Activated T-cell treated with anti-CD3 and anti-CD28 coated beads, Interleukin-2, amount 50 U/mL, for 48 hours (primary cell): ENCODE results near the gene MYMX.
"Not testable (repeated sequence)": the region's sequence is repeated elsewhere in the genome, so short reads cannot be mapped to it uniquely, and the experiment has no call there.

Source experiments
- DNase-seq, 2 experiments: peaks; one replicate each; pipeline ENCODE4 v3.0.0-alpha.2; 2020

Gene MYMX

GRCh38 chr6:44221291-44221960 is 4.7 kb downstream of the MYMX start:
- peak; percentile 84 to 86 for DNase-seq

GRCh38 chr6:44221961-44222335 is 5.2 kb downstream of the MYMX start:
- DNase-seq, result no peak

- DNase-seq, result no peak
Measured at GRCh38 chr6:44222486-44223318, 6.0 kb downstream of the MYMX start.

GRCh38 chr6:44223319-44224028 is 6.7 kb downstream of the MYMX start, which contains the start of gene SLC29A1:
SLC29A1 (plus strand) TSS chr6:44223595; CDS start chr6:44227314, 3,719 bp downstream.
- DNase-seq, result peak; percentile 88 to 92

- DNase-seq, result peak; percentile 48 to 49
Measured at GRCh38 chr6:44224029-44224964, 7.6 kb downstream of the MYMX start.

- no peak for DNase-seq
Measured at GRCh38 chr6:44224965-44225305, 8.2 kb downstream of the MYMX start.

GRCh38 chr6:44225579-44226325 is 9.0 kb downstream of the MYMX start:
- DNase-seq, result no peak

GRCh38 chr6:44226368-44227147 is 9.8 kb downstream of the MYMX start:
- no peak for DNase-seq

- DNase-seq, result peak in 1 of 2 experiments; percentile 13
Measured at GRCh38 chr6:44227148-44227793, 10.5 kb downstream of the MYMX start.

GRCh38 chr6:44228031-44228430 is 11.3 kb downstream of the MYMX start:
- no peak for DNase-seq

GRCh38 chr6:44228433-44228832 is 11.7 kb downstream of the MYMX start:
- DNase-seq, result peak in 1 of 2 experiments; percentile 16

GRCh38 chr6:44228836-44229235 is 12.1 kb downstream of the MYMX start:
- peak in 1 of 2 experiments; percentile 11 for DNase-seq

GRCh38 chr6:44229376-44230033 is 12.8 kb downstream of the MYMX start:
- DNase-seq, result no peak

- DNase-seq, result peak in 1 of 2 experiments; percentile 11
Measured at GRCh38 chr6:44230034-44230675, 13.4 kb downstream of the MYMX start.

GRCh38 chr6:44231426-44231825 is 14.7 kb downstream of the MYMX start:
- DNase-seq, result not testable (repeated sequence)

GRCh38 chr6:44232676-44233566 is 16.2 kb downstream of the MYMX start:
- no peak for DNase-seq

- DNase-seq, result no peak
Measured at GRCh38 chr6:44233567-44234100, 16.9 kb downstream of the MYMX start.
